ENCODE measurements around the gene LRRC4B. TPM values are rescaled to one million over a fixed set of nuclear protein-coding genes. Genes with fewer than 3 reads are reported as not detected.

Gene LRRC4B
- total RNA-seq, 1 experiment from 2014 or later: 3.8 TPM

GRCh38 chr19:50495020-50495531 lies 73.2 kb downstream of the LRRC4B start:
- Histone ChIP-seq H3K23ac (ENCODE audit: insufficient read length, low read depth, low read length) (no peak overlapping the region), H2BK12ac (ENCODE audit: insufficient read length, low read depth, low read length) (no peak overlapping the region), H2AK5ac (ENCODE audit: insufficient read length, low read length) (no peak overlapping the region), H4K91ac (ENCODE audit: insufficient read length, low read depth, low read length) (no peak overlapping the region), H3K14ac (ENCODE audit: insufficient read depth, low read length) (no peak overlapping the region), H2BK5ac (ENCODE audit: insufficient read length, low read length) (no peak overlapping the region), H3K27me3 (ENCODE audit: insufficient read depth, low read length) (peaks cover 30% of the 10 kb centered on the region; the same call in 1 of the 2 replicates), H3K18ac (ENCODE audit: insufficient read length, low read depth, low read length) (no peak overlapping the region), H3K4ac (ENCODE audit: low read depth, low read length) (no peak overlapping the region), H2BK20ac (ENCODE audit: low read depth, low read length, poor library complexity, severe bottlenecking) (no peak overlapping the region), H3T11ph (ENCODE audit: low read length) (no peak overlapping the region), H3K56ac (ENCODE audit: insufficient read length, low read depth, low read length) (no peak overlapping the region), H4K8ac (replicated peaks; ENCODE audit: insufficient read length, low read depth, low read length) (no peak overlapping the region), H2BK120ac (ENCODE audit: low read depth, low read length, poor library complexity, severe bottlenecking) (no peak overlapping the region), H3K79me2 (ENCODE audit: insufficient read depth, low read length) (no peaks in the 10 kb centered on the region), H2BK15ac (ENCODE audit: low read depth, low read length) (no peak overlapping the region), H3K79me1 (ENCODE audit: insufficient read depth, low read depth, low read length, poor library complexity, severe bottlenecking) (no peaks in the 10 kb centered on the region), H3K4me2 (ENCODE audit: insufficient read depth, insufficient read length, low read length) (no peak overlapping the region), H3K23me2 (ENCODE audit: insufficient read length, low read depth, low read length, poor library complexity, severe bottlenecking) (peaks cover 5% of the 10 kb centered on the region), H3K9ac (ENCODE audit: extremely low read depth, insufficient read length, low read length) (no peak overlapping the region), H4K20me1 (ENCODE audit: control insufficient read depth, insufficient read depth, insufficient read length) (no peaks in the 10 kb centered on the region), H3K4me1 (ENCODE audit: insufficient read depth, low read length) (peaks cover 4% of the 10 kb centered on the region; the same call in 1 of the 2 replicates), H3K27ac (ENCODE audit: insufficient read length, low read depth, low read length) (no peak overlapping the region), H2AFZ (ENCODE audit: low read length) (no peak overlapping the region), H4K5ac (ENCODE audit: insufficient read length, low read depth, low read length) (no peak overlapping the region), H3K9me3 (ENCODE audit: control insufficient read depth, low read depth, low read length) (no peaks in the 10 kb centered on the region)
- TF ChIP-seq CTCF (conservative IDR thresholded peaks at IDR 0.05): no peak
- Mint-ChIP-seq H3K9me3 (peaks cover 6 to 13% of the 10 kb centered on the region in 2 experiments; a peak in 4 of 5 replicates), H3K4me1 (peaks cover 15 to 24% of the 10 kb centered on the region in 2 experiments), H3K36me3 (ENCODE audit: insufficient read depth in 1 of 3, low read depth in 3 of 3) (peaks cover 0 to 6% (median 0%) of the 10 kb centered on the region in 3 experiments; a peak in 4 of 7 replicates), H3K4me3 (no peak overlapping the region; a peak in 1 of 5 replicates), H3K27me3 (ENCODE audit: low read depth) (peaks cover 62% of the 10 kb centered on the region), H3K27ac (no peak overlapping the region)
- WGBS (ENCODE audit: extremely low coverage, insufficient read length, low lambda C conversion rate): no CpG with 5 or more reads among the region's 5 CpGs
- no peak for DNase-seq
